ENCODE results near the gene NIP7. TPM values are rescaled to one million over a fixed set of nuclear protein-coding genes. Genes with fewer than 3 reads are reported as not detected.

Gene NIP7
- total and polyA plus RNA-seq, 2 of the 8 experiments (the other 6 are each of a cell fraction or from before 2014, with no cell fraction given), result 14.5 to 52.2 TPM

DNA sequence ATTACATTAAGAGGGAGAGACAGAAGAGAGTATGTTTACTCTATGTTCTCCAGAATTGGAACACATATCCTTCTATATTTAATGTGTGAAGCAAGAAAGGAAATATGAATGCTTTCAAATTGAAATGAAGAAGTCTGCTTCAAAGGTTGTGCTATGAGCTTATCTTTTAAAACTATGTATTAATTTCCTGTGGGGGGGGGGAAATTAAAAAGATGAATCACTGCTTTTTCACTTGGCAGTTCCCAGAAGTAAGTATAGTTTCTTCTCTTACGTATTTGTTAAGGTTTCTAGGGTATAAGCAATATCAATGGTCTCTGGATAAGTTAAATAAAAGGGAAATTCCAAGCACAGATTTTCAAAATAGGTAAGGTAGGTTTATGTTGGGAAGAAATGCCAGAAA lies 39.2 kb downstream of the NIP7 start:
- Histone ChIP-seq H4K91ac (replicated peaks; ENCODE audit: insufficient read length, low read length) (no peak overlapping the region), H3K18ac (ENCODE audit: extremely low read depth, low read length) (no peak overlapping the region), H2BK12ac (ENCODE audit: low read depth, low read length) (no peak overlapping the region), H4K8ac (ENCODE audit: extremely low read depth, insufficient read depth, low read length) (no peak overlapping the region), H3K23me2 (ENCODE audit: low read depth, low read length) (no peaks in the 10 kb centered on the region), H3K36me3 (ENCODE audit: control insufficient read depth in 2 of 4, insufficient read depth in 4 of 4, low read length in 3 of 4) (peaks cover 12 to 50% (median 31%) of the 10 kb centered on the region in 4 experiments), H2BK5ac (ENCODE audit: low read depth, low read length) (no peak overlapping the region), H3K4me2 (ENCODE audit: insufficient read depth in 1 of 2, low read depth in 2 of 2, low read length in 2 of 2) (no peak overlapping the region), H3K27ac (ENCODE audit: low read depth, low read length) (no peak overlapping the region), H3K14ac (ENCODE audit: insufficient read length) (no peak overlapping the region), H2AFZ (ENCODE audit: low read length) (no peak overlapping the region), H2AK5ac (ENCODE audit: low read depth, low read length) (no peak overlapping the region), H4K5ac (ENCODE audit: insufficient read length, low read depth, low read length) (no peak overlapping the region), H3K9ac (replicated peaks in 1 of 4; ENCODE audit: extremely low read depth in 1 of 4, low read depth in 3 of 4, low read length in 3 of 4) (no peak overlapping the region), H3K27me3 (replicated peaks in 1 of 4; ENCODE audit: control insufficient read depth in 3 of 4, extremely low read depth in 1 of 4, insufficient read depth in 3 of 4, low read length in 3 of 4) (no peaks in the 10 kb centered on the region), H3K79me2 (ENCODE audit: control insufficient read depth in 1 of 2, insufficient read depth in 2 of 2, low read length in 2 of 2) (peaks cover 0 to 18% of the 10 kb centered on the region in 2 experiments; a peak in 2 of 4 replicates), H2BK15ac (ENCODE audit: low read length) (no peak overlapping the region), H3K9me3 (ENCODE audit: insufficient read depth in 2 of 2, low read depth in 1 of 2, low read length in 1 of 2) (no peaks in the 10 kb centered on the region), H3K79me1 (ENCODE audit: low read depth, low read length) (no peaks in the 10 kb centered on the region), H2BK20ac (ENCODE audit: low read length) (no peak overlapping the region), H3K23ac (ENCODE audit: insufficient read length) (no peak overlapping the region), H3K4ac (replicated peaks; ENCODE audit: insufficient read length, low read depth, low read length) (no peak overlapping the region), H4K20me1 (replicated peaks in 1 of 2; ENCODE audit: control insufficient read depth in 1 of 2, insufficient read depth in 2 of 2, low read length in 2 of 2) (peaks cover 0 to 2% of the 10 kb centered on the region in 2 experiments), H2BK120ac (replicated peaks; ENCODE audit: low read depth, low read length) (no peak overlapping the region), H3K4me1 (replicated peaks in 1 of 4; ENCODE audit: control insufficient read depth in 3 of 4, insufficient read depth in 4 of 4, low read length in 3 of 4) (no peaks in the 10 kb centered on the region), H3K4me3 (ENCODE audit: extremely low read depth in 1 of 4, insufficient read depth in 2 of 4, low read depth in 3 of 4, low read length in 4 of 4) (no peak overlapping the region), H3K56ac (replicated peaks; ENCODE audit: insufficient read length, low read depth, low read length) (no peak overlapping the region)
- no peak for DNase-seq (ENCODE audit: low read depth in 1 of 2, low spot score in 2 of 2)
- POLR2A ChIA-PET (ENCODE audit: partially characterized antibody), result interaction anchor here (0.6 to 1.2 kb wide), 4 partner anchors 11 to 375 kb away, joined by 3 read pairs; no protein-coding TSS in a partner anchor
- FAIRE-seq, result no peak
- 100% methylated on average over 1 of the region's 1 CpG; no CpG with 5 or more reads in 1 of the 2 experiments for WGBS, 2 experiments (ENCODE audit: extremely low coverage in 1 of 2, insufficient coverage in 1 of 2, insufficient read length in 1 of 2, insufficient replicate concordance in 2 of 2, low coverage in 1 of 2, low lambda C conversion rate in 2 of 2, missing lambda C conversion rate in 1 of 2)
- CTCF ChIA-PET (ENCODE audit: partially characterized antibody), result interaction anchor here (0.5 kb wide), 1 partner anchor 17 kb away, joined by 3 read pairs; no protein-coding TSS in a partner anchor
- TF ChIP-seq RBBP5 (IDR thresholded peaks at IDR 0.05; ENCODE audit: borderline replicate concordance, low read depth, low read length) (no peak), JUN (IDR thresholded peaks at IDR 0.05; ENCODE audit: low read depth, low read length) (no peak), PHF8 (conservative IDR thresholded peaks at IDR 0.05; ENCODE audit: low read depth, low read length) (no peak), NRF1 (IDR thresholded peaks at IDR 0.05; ENCODE audit: low read depth, low read length) (no peak), SUZ12 (IDR thresholded peaks at IDR 0.05; ENCODE audit: low read length) (no peak), CEBPB (IDR thresholded peaks at IDR 0.05; ENCODE audit: low read depth, low read length) (no peak), MAFK (IDR thresholded peaks at IDR 0.05; ENCODE audit: low read depth, low read length) (no peak), SP2 (IDR thresholded peaks at IDR 0.05; ENCODE audit: low read length) (no peak), CBX8 (IDR thresholded peaks at IDR 0.05; ENCODE audit: borderline replicate concordance, low read depth, low read length) (no peak), RFX5 (IDR thresholded peaks at IDR 0.05; ENCODE audit: borderline replicate concordance, low read depth, low read length) (no peak), SIN3A (conservative IDR thresholded peaks at IDR 0.05 in 1 of 2, IDR thresholded peaks at IDR 0.05 in 1 of 2; ENCODE audit: low read depth in 1 of 2, low read length in 2 of 2) (no peak), HDAC6 (IDR thresholded peaks at IDR 0.05; ENCODE audit: low read depth, low read length) (no peak)
- TF ChIP-seq, protein P1, sequence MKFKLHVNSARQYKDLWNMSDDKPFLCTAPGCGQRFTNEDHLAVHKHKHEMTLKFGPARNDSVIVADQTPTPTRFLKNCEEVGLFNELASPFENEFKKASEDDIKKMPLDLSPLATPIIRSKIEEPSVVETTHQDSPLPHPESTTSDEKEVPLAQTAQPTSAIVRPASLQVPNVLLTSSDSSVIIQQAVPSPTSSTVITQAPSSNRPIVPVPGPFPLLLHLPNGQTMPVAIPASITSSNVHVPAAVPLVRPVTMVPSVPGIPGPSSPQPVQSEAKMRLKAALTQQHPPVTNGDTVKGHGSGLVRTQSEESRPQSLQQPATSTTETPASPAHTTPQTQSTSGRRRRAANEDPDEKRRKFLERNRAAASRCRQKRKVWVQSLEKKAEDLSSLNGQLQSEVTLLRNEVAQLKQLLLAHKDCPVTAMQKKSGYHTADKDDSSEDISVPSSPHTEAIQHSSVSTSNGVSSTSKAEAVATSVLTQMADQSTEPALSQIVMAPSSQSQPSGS (IDR thresholded peaks at IDR 0.05; ENCODE audit: low read length), result no peak
